Endothelial cell of umbilical vein (primary cell): Measurements from ENCODE around the gene CPB2. TPM values are rescaled to one million over a fixed set of nuclear protein-coding genes. Genes with fewer than 3 reads are reported as not detected.
A peak's percentile ranks its signal among the peaks of the same experiment; 100 is the strongest.

Experiments used
- BruUV-seq: library from RNA; stranded (reverse); fragments of 400-500 nt; replicated peaks from 2 replicates; lab custom pipeline; 2021; lab: Mats Ljungman, UMichigan
- CTCF ChIA-PET: fragments of 300-600, 350-600 bp; sonication (Branson Sonifier 250); formaldehyde crosslinking; loops from one replicate; lab custom pipeline; 2021; ENCODE audit warnings: antibody characterized with exemption, inconsistent platforms; lab: Charles Lee
- POLR2A ChIA-PET: fragments of 300-600, 350-600 bp; sonication (Branson Sonifier 250); formaldehyde crosslinking; loops from one replicate; lab custom pipeline; 2021; ENCODE audit warnings: antibody characterized with exemption, inconsistent platforms; lab: Charles Lee
- DNase-seq: peaks from one replicate; pipeline ENCODE4 v3.0.0-alpha.2; 2011; ENCODE audit warnings: low read depth, low spot score
- FAIRE-seq: peaks from 2 replicates; lab custom pipeline; 2011; peaks lifted over from hg19 to GRCh38; lab: Jason Lieb, UNC
- H2AFZ ChIP-seq: 2 replicates; pipeline ENCODE4 v1.6.0; 2012; ENCODE audit warnings: low read depth, low read length, control low read depth, inconsistent platforms
- H3K27ac ChIP-seq: 2 replicates; pipeline ENCODE4 v1.5.1; 2011; ENCODE audit warnings: low read depth, mild to moderate bottlenecking, control low read depth, low read length, moderate library complexity; ENCODE audit not compliant: insufficient read depth
- H3K27me3 ChIP-seq, 2 experiments: 2 replicates each; pipeline versions ENCODE4 v1.6.0 to v1.6.1; 2011; ENCODE audit warnings: low read length in 2 of 2, mixed read lengths in 1 of 2; ENCODE audit not compliant: control insufficient read depth in 2 of 2, insufficient read depth in 2 of 2
- H3K36me3 ChIP-seq, 2 experiments: 2 replicates in 1 of 2; 3 replicates in 1 of 2; pipeline ENCODE4 v1.5.1; 2011; ENCODE audit warnings: low read length in 2 of 2, mild to moderate bottlenecking in 1 of 2, moderate library complexity in 1 of 2; ENCODE audit not compliant: control insufficient read depth in 2 of 2, insufficient read depth in 2 of 2; ENCODE audit errors: extremely low read depth in 1 of 2
- H3K4me1 ChIP-seq: 3 replicates; pipeline ENCODE4 v1.5.1; 2011; ENCODE audit warnings: mild to moderate bottlenecking, low read length; ENCODE audit not compliant: control insufficient read depth, insufficient read depth; ENCODE audit errors: extremely low read depth
- H3K4me2 ChIP-seq: 2 replicates; pipeline ENCODE4 v1.6.1; 2011; ENCODE audit warnings: low read length, control low read depth, mixed read lengths; ENCODE audit not compliant: insufficient read depth
- H3K4me3 ChIP-seq, 3 experiments: fragments of 200-600 bp in 1 of 3; sonication (generic), shearing (Covaris generic) in 1 of 3; replicated peaks in 1 of 3; 2 replicates each; pipeline ENCODE4 v1.5.1; 2011 to 2016; ENCODE audit warnings: control low read depth in 3 of 3, low read length in 3 of 3, mild to moderate bottlenecking in 2 of 3, inconsistent platforms in 1 of 3, low read depth in 1 of 3, moderate library complexity in 1 of 3; ENCODE audit not compliant: insufficient read depth in 1 of 3
- H3K79me2 ChIP-seq: 2 replicates; pipeline ENCODE4 v1.6.0; 2012; ENCODE audit warnings: low read length, inconsistent platforms; ENCODE audit not compliant: control insufficient read depth, insufficient read depth
- H3K9ac ChIP-seq: replicated peaks from 2 replicates; pipeline ENCODE3; 2011; ENCODE audit warnings: low read length, control low read depth; ENCODE audit not compliant: insufficient read depth; ENCODE audit errors: extremely low read depth
- H3K9me1 ChIP-seq: replicated peaks from 3 replicates; pipeline ENCODE4 v1.6.0; 2011; ENCODE audit warnings: mild to moderate bottlenecking, low read length; ENCODE audit not compliant: control insufficient read depth, insufficient read depth; ENCODE audit errors: extremely low read depth
- H3K9me3 ChIP-seq: replicated peaks from 2 replicates; pipeline ENCODE4 v1.5.1; 2012; ENCODE audit warnings: low read length, inconsistent platforms; ENCODE audit not compliant: control insufficient read depth, insufficient read depth
- H4K20me1 ChIP-seq: replicated peaks from 2 replicates; pipeline ENCODE3; 2011; ENCODE audit warnings: mild to moderate bottlenecking, low read length; ENCODE audit not compliant: control insufficient read depth, insufficient read depth; ENCODE audit errors: extremely low read depth
- CTCF ChIP-seq, 2 donors: IDR thresholded peaks; 1 replicate in 1 of 2; 2 replicates in 1 of 2; pipeline ENCODE4 v1.5.1; 2011; ENCODE audit warnings: low read length in 2 of 2, mild to moderate bottlenecking in 2 of 2, moderate library complexity in 2 of 2, control low read depth in 1 of 2, inconsistent platforms in 1 of 2, low read depth in 1 of 2; ENCODE audit not compliant: insufficient read depth in 1 of 2; ENCODE audit errors: extremely low read depth in 1 of 2
- GATA2 ChIP-seq: IDR thresholded peaks from 2 replicates; pipeline ENCODE4 v1.7.0; 2011; ENCODE audit warnings: low read depth, mild to moderate bottlenecking, moderate library complexity, mixed read lengths, low read length; ENCODE audit not compliant: insufficient read length, insufficient read depth
- JUN ChIP-seq: IDR thresholded peaks from 2 replicates; pipeline ENCODE4 v1.6.1; 2011; ENCODE audit warnings: borderline replicate concordance, low read depth; ENCODE audit not compliant: insufficient read length, insufficient read depth
- MAX ChIP-seq: IDR thresholded peaks from 2 replicates; pipeline ENCODE4 v1.6.1; 2011; ENCODE audit not compliant: insufficient read depth, insufficient read length
- dilution Hi-C: fragments of 300-500 bp; cut with MboI; formaldehyde crosslinking; loops from one replicate; pipeline ENCODE4 v1.15.0; 2019; ENCODE audit warnings: low sequenced_read_pairs; ENCODE audit not compliant: extremely low pct_ligation_motif_present
- intact Hi-C: fragments of 100-400 bp; cut with micrococcal nuclease; formaldehyde crosslinking; loops from one replicate; pipeline ENCODE4 v1.10.0; 2022
- polyA plus RNA-seq, 4 experiments: library from polyadenylated mRNA; depleted of rRNA in 3 of 4; stranded (reverse) in 3 of 4; unstranded in 1 of 4; fragments of >200 nt; gene quantifications; 2 replicates each; pipeline versions ENCODE4 v1.2.1 to v1.2.3, GENCODE V29; 2011 to 2012; ENCODE audit warnings: missing spikeins in 1 of 4
- total RNA-seq: library from RNA; stranded (reverse); gene quantifications from 2 replicates; pipeline ENCODE4 v1.2.3, GENCODE V29; 2021

Gene CPB2
- total and polyA plus RNA-seq, 2 donors (not counting 3 experiments of a cell fraction or from before 2014, with no cell fraction given): not detected

GRCh38 chr13:46126552-46127357 lies 21.9 kb upstream of the CPB2 start:
- dilution Hi-C loops: no loop called here
- H3K27ac ChIP-seq: no peak overlapping the region
- no peaks in the 10 kb centered on the region for H4K20me1 ChIP-seq
- H2AFZ ChIP-seq: no peak overlapping the region
- POLR2A ChIA-PET: no interaction called here
- FAIRE-seq: peak; percentile 96
- no peak overlapping the region for H3K4me2 ChIP-seq
- H3K9me1 ChIP-seq: no peaks in the 10 kb centered on the region
- TF ChIP-seq CTCF (IDR thresholded peaks at IDR 0.05; ENCODE audit: extremely low read depth in 1 of 2, insufficient read depth in 1 of 2, low read depth in 1 of 2, low read length in 2 of 2) (peak; percentile 86 to 97), GATA2 (peak; percentile 22), MAX (no peak), JUN (no peak)
- intact Hi-C loops: loop anchor here (1.0 to 5.0 kb wide), 6 partner anchors 74 to 754 kb away; partner anchors contain the start of gene ZC3H13
- peaks cover 16 to 21% of the 10 kb centered on the region in 2 experiments for H3K27me3 ChIP-seq
- H3K9ac ChIP-seq: no peak overlapping the region
- CTCF ChIA-PET: interaction anchor here (0.6 to 2.8 kb wide), 51 partner anchors 8 to 784 kb away, joined by 3 to 110 read pairs (median 4); partner anchors contain the start of gene ZC3H13
- no peak overlapping the region for H3K4me3 ChIP-seq
- DNase-seq: peak; percentile 85
- no peaks in the 10 kb centered on the region for H3K36me3 ChIP-seq
- H3K9me3 ChIP-seq: no peaks in the 10 kb centered on the region
- H3K79me2 ChIP-seq: no peaks in the 10 kb centered on the region
- BruUV-seq: no TSS peak
- H3K4me1 ChIP-seq: peaks cover 22% of the 10 kb centered on the region
